Smooth muscle cell (in vitro differentiated cells): ENCODE results near the gene P2RY2. TPM values are rescaled to one million over a fixed set of nuclear protein-coding genes. Genes with fewer than 3 reads are reported as not detected.

Experiments used
- DNase-seq: peaks from one replicate; lab custom pipeline; 2025; ENCODE audit not compliant: unreplicated experiment; lab: John Stamatoyannopoulos, UW
- H2AFZ ChIP-seq: fragments of 200-600 bp; sonication (generic); 2 replicates; pipeline ENCODE4 v1.6.0; 2016; ENCODE audit warnings: antibody characterized with exemption, low read depth, mild to moderate bottlenecking
- H3F3A ChIP-seq: fragments of 200-600 bp; sonication (generic); 2 replicates; pipeline ENCODE4 v1.6.0; 2017; ENCODE audit warnings: antibody characterized with exemption, low read depth
- H3K27ac ChIP-seq: fragments of 200-600 bp; sonication (generic); 2 replicates; pipeline ENCODE4 v1.5.1; 2016; ENCODE audit warnings: low read depth, mild to moderate bottlenecking
- H3K27me3 ChIP-seq: fragments of 200-600 bp; sonication (generic); 2 replicates; pipeline ENCODE4 v1.6.1; 2016; ENCODE audit warnings: low read depth, mild to moderate bottlenecking
- H3K36me3 ChIP-seq: fragments of 200-600 bp; sonication (generic); 2 replicates; pipeline ENCODE4 v1.5.1; 2016; ENCODE audit warnings: low read depth
- H3K4me1 ChIP-seq: fragments of 200-600 bp; sonication (generic); 2 replicates; pipeline ENCODE4 v1.5.1; 2016; ENCODE audit warnings: low read depth
- H3K4me2 ChIP-seq: fragments of 200-600 bp; sonication (generic); 2 replicates; pipeline ENCODE4 v1.6.0; 2016; ENCODE audit warnings: mild to moderate bottlenecking
- H3K4me3 ChIP-seq: fragments of 200-600 bp; sonication (generic); 2 replicates; pipeline ENCODE4 v1.5.1; 2016; ENCODE audit warnings: mild to moderate bottlenecking
- H3K79me2 ChIP-seq: fragments of 200-600 bp; sonication (generic); 2 replicates; pipeline ENCODE4 v1.6.0; 2016; ENCODE audit warnings: low read depth, mild to moderate bottlenecking
- H3K9ac ChIP-seq: fragments of 200-600 bp; sonication (generic); 2 replicates; pipeline ENCODE4 v1.6.0; 2016; ENCODE audit warnings: low read depth
- H3K9me3 ChIP-seq: fragments of 200-600 bp; sonication (generic); replicated peaks from 2 replicates; pipeline ENCODE4 v1.5.1; 2016; ENCODE audit warnings: low read depth
- H4K20me1 ChIP-seq: fragments of 200-600 bp; sonication (generic); 2 replicates; pipeline ENCODE4 v1.6.0; 2016; ENCODE audit warnings: low read depth
- CTCF ChIP-seq: fragments of 200-600 bp; sonication (generic); IDR thresholded peaks from 2 replicates; pipeline ENCODE4 v1.5.1; 2017; ENCODE audit warnings: borderline replicate concordance, mild to moderate bottlenecking, antibody characterized with exemption; ENCODE audit not compliant: insufficient read depth, poor library complexity, severe bottlenecking
- whole genome bisulfite sequencing: methylation state at CpG from one replicate; pipeline ENCODE4 v1.1.7; 2016; ENCODE audit warnings: low lambda C conversion rate; 5-methylcytosine and 5-hydroxymethylcytosine counted together
- polyA plus RNA-seq: library from polyadenylated mRNA; unstranded; fragments of >200 nt; fragmentation: Nextera tagmentation; extraction: Ambion mirVana; gene quantifications from 2 replicates; pipeline ENCODE4 v1.2.1, GENCODE V29; 2016
- total RNA-seq: library from RNA; depleted of rRNA; stranded (reverse); fragments of >200 nt; gene quantifications from 2 replicates; pipeline ENCODE4 v1.2.3, GENCODE V29; 2014

Gene P2RY2
- total and polyA plus RNA-seq, 2 experiments from 2014 or later: 5.8 TPM; not detected in 1

GRCh38 chr11:73281201-73281741, 63.2 kb downstream of the P2RY2 start:
- WGBS: 92% methylated on average over 3 of the region's 3 CpGs

GRCh38 chr11:73281796-73282660, 63.9 kb downstream of the P2RY2 start:
- H4K20me1 ChIP-seq: no peaks in the 10 kb centered on the region
- no peak overlapping the region for H3K4me3 ChIP-seq
- no peak overlapping the region for H3K9ac ChIP-seq
- no peaks in the 10 kb centered on the region for H3K27me3 ChIP-seq
- no peak for TF ChIP-seq CTCF
- H3K4me1 ChIP-seq: no peaks in the 10 kb centered on the region
- no peaks in the 10 kb centered on the region for H3K36me3 ChIP-seq
- no peaks in the 10 kb centered on the region for H3F3A ChIP-seq
- H3K9me3 ChIP-seq: no peaks in the 10 kb centered on the region
- no peak overlapping the region for H2AFZ ChIP-seq
- H3K4me2 ChIP-seq: no peak overlapping the region
- DNase-seq: no peak
- H3K79me2 ChIP-seq: no peaks in the 10 kb centered on the region
- 95% methylated on average over 3 of the region's 3 CpGs for WGBS
- no peak overlapping the region for H3K27ac ChIP-seq

More at GRCh38 chr11:73281201-73281741, 63.2 kb downstream of the P2RY2 start:
- no peak for DNase-seq
- Histone ChIP-seq H3K9ac (no peak overlapping the region), H3K9me3 (no peaks in the 10 kb centered on the region), H3K4me3 (no peak overlapping the region), H3F3A (no peaks in the 10 kb centered on the region), H3K27me3 (no peaks in the 10 kb centered on the region), H3K4me2 (no peak overlapping the region), H4K20me1 (no peaks in the 10 kb centered on the region), H3K79me2 (no peaks in the 10 kb centered on the region), H3K4me1 (no peaks in the 10 kb centered on the region), H2AFZ (no peak overlapping the region), H3K36me3 (no peaks in the 10 kb centered on the region), H3K27ac (no peak overlapping the region)
- TF ChIP-seq CTCF: no peak

- Histone ChIP-seq H4K20me1 (no peaks in the 10 kb centered on the region), H3K4me1 (no peaks in the 10 kb centered on the region), H3K27me3 (no peaks in the 10 kb centered on the region), H3K9me3 (no peaks in the 10 kb centered on the region), H3K79me2 (no peaks in the 10 kb centered on the region), H3K4me3 (no peak overlapping the region), H3F3A (peaks cover 2% of the 10 kb centered on the region), H2AFZ (no peak overlapping the region), H3K9ac (no peak overlapping the region), H3K36me3 (no peaks in the 10 kb centered on the region), H3K27ac (no peak overlapping the region), H3K4me2 (no peak overlapping the region)
- WGBS: 73% methylated on average over 10 of the region's 10 CpGs
- DNase-seq: no peak
- TF ChIP-seq CTCF: no peak
Observed at GRCh38 chr11:73283276-73284000, 65.4 kb downstream of the P2RY2 start.
